Colonic mucosa (tissue), 4 donors: Measurements from ENCODE around the gene CYFIP1. TPM values are rescaled to one million over a fixed set of nuclear protein-coding genes. Genes with fewer than 3 reads are reported as not detected.

Source experiments
- DNase-seq: peaks from one replicate; pipeline ENCODE4 v3.0.0-alpha.2; 2020
- H3K27ac ChIP-seq: fragments of 200-600 bp; one replicate; pipeline ENCODE4 v1.8.0; 2021
- H3K27me3 ChIP-seq: fragments of 200-600 bp; one replicate; pipeline ENCODE4 v1.8.0; 2021
- H3K36me3 ChIP-seq: fragments of 200-600 bp; one replicate; pipeline ENCODE4 v1.8.0; 2021
- H3K4me1 ChIP-seq: fragments of 200-600 bp; one replicate; pipeline ENCODE4 v1.8.0; 2021; ENCODE audit warnings: mild to moderate bottlenecking
- H3K4me3 ChIP-seq: fragments of 200-600 bp; one replicate; pipeline ENCODE4 v1.8.0; 2021
- H3K9ac ChIP-seq, 2 donors: one replicate each; pipeline ENCODE4 v1.7.0; 2013; ENCODE audit warnings: control low read depth in 2 of 2, low read depth in 2 of 2, low read length in 2 of 2
- H3K9me3 ChIP-seq: fragments of 200-600 bp; one replicate; pipeline ENCODE4 v1.8.0; 2021
- intact Hi-C: fragments of 100-400 bp; cut with DNase I; formaldehyde crosslinking; loops from one replicate; pipeline ENCODE4 v1.14.1; 2022
- total RNA-seq, 2 donors: library from RNA; stranded (reverse); fragmentation: NEBNext Ultra II Directional in 1 of 2; extraction: Animal tissue kit (Norgen Biotek cat#: 25700) in 1 of 2; gene quantifications; one replicate each; pipeline ENCODE4 v1.2.1, GENCODE V29; 2021
- TF ChIP-seq, protein P1 (sequence below): fragments of 200-600 bp; IDR thresholded peaks from one replicate; pipeline ENCODE4 v1.8.0; 2022; ENCODE audit warnings: antibody characterized with exemption, mild to moderate bottlenecking
- donor health status: healthy.
- donor health status: DM: no; HTN: no; CAD: no.
- donor health status: DM: no; HTN: no; CAD: no.

The CYFIP1 gene
- total RNA-seq, 2 donors from 2014 or later: 119 to 165 TPM

DNA sequence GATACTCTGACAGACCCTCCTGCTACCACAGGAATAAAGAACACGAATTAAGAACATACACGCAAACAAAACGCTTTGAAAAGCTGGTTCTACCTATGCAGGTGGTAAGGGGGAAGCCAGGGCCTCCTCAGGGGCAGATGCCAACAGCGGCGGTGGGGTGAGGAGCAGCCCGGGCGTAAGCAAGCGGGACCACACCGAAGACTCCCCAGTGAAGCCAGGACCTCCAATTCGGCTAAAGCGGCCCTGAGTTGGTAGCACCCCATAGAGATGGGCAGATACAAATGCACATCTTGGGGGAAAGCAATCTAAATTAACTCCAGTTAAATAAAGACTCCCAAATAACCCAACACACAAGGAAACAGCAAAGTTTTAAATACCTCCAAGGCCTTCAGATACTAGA, 109.3 kb downstream of the CYFIP1 start:
- H3K27me3 ChIP-seq: no peaks in the 10 kb centered on the region
- H3K4me1 ChIP-seq: no peaks in the 10 kb centered on the region
- DNase-seq: no peak
- no peaks in the 10 kb centered on the region for H3K9me3 ChIP-seq
- no peak overlapping the region for H3K9ac ChIP-seq
- no peak overlapping the region for H3K27ac ChIP-seq
- H3K4me3 ChIP-seq: no peak overlapping the region
- intact Hi-C loops: no loop called here
- TF ChIP-seq, protein P1, sequence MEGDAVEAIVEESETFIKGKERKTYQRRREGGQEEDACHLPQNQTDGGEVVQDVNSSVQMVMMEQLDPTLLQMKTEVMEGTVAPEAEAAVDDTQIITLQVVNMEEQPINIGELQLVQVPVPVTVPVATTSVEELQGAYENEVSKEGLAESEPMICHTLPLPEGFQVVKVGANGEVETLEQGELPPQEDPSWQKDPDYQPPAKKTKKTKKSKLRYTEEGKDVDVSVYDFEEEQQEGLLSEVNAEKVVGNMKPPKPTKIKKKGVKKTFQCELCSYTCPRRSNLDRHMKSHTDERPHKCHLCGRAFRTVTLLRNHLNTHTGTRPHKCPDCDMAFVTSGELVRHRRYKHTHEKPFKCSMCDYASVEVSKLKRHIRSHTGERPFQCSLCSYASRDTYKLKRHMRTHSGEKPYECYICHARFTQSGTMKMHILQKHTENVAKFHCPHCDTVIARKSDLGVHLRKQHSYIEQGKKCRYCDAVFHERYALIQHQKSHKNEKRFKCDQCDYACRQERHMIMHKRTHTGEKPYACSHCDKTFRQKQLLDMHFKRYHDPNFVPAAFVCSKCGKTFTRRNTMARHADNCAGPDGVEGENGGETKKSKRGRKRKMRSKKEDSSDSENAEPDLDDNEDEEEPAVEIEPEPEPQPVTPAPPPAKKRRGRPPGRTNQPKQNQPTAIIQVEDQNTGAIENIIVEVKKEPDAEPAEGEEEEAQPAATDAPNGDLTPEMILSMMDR: no peak
- H3K36me3 ChIP-seq: peaks cover 14% of the 10 kb centered on the region

DNA sequence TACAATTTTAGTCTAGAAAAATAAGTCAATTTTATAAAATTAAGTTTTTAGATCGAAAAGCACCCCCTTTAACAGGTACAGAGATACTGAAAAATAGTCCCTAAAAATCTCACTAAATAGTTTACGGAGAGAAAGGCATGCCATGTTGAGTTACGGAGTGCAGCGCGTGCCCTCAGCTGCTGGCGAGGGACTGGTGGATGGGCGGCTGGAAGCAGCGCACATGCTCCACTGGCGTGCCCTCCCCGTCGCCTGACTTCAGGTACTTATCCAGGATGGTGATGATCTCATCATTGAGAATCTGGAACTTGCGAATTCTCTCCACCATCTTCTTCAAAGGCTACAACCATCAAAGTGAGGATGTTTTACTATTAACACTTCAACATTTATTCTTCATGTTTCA, 110.3 kb downstream of the CYFIP1 start:
- intact Hi-C loops: no loop called here
- no peak overlapping the region for H3K4me3 ChIP-seq
- H3K27ac ChIP-seq: no peak overlapping the region
- H3K4me1 ChIP-seq: no peaks in the 10 kb centered on the region
- H3K36me3 ChIP-seq: peaks cover 15% of the 10 kb centered on the region
- H3K9ac ChIP-seq: no peak overlapping the region
- no peaks in the 10 kb centered on the region for H3K27me3 ChIP-seq
- DNase-seq: no peak
- TF ChIP-seq, protein P1: no peak
- no peaks in the 10 kb centered on the region for H3K9me3 ChIP-seq

DNA sequence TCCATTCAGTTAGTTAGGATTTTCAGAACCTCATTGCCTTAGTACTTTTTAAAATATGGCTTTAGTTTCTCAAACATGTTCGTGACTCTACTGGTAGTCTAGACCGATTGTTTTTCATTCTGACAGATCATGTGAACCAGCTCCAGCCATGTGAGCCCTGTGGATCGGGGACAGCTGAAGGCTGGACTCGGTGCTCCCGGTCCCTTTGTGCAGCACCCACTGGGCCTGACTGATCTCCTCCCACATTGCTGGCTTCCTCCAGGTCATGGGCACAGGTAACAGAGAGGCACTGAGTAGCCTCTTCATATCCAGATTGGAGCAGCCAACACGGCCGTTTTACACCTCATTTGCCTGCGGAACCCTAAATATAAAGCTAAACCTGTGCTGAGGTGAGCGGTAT, 111.2 kb downstream of the CYFIP1 start:
- TF ChIP-seq, protein P1: no peak
- Histone ChIP-seq H3K27ac (no peak overlapping the region), H3K9ac (no peak overlapping the region)

DNA sequence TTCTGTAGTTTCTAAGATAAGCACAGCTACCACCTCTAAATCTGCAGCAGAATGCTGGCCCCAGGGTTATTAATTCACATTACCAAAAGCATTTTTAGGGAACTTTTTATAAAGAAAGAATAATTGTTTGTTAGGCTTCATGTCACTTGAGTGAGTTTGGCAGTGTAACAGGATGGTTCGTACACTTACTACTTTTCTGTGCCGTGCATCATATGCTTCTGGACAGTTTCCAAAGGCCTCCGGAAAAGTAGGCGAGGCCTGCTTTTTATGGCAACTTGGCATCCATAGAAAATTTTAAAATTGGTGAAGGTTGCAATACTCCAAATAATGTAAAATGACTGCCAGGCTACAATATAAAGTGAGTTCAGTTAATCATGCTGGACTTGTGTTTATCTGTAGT, 111.7 kb downstream of the CYFIP1 start:
- Histone ChIP-seq H3K9ac (no peak overlapping the region), H3K36me3 (peaks cover 15% of the 10 kb centered on the region), H3K27me3 (no peaks in the 10 kb centered on the region), H3K4me1 (no peaks in the 10 kb centered on the region), H3K27ac (no peak overlapping the region), H3K9me3 (no peaks in the 10 kb centered on the region), H3K4me3 (no peak overlapping the region)
- intact Hi-C loops: no loop called here
- no peak for DNase-seq
- TF ChIP-seq, protein P1: no peak

More for the DNA sequence above, 111.2 kb downstream of the CYFIP1 start:
- intact Hi-C loops: no loop called here
- Histone ChIP-seq H3K36me3 (peaks cover 15% of the 10 kb centered on the region), H3K4me1 (no peaks in the 10 kb centered on the region), H3K4me3 (no peak overlapping the region), H3K27me3 (no peaks in the 10 kb centered on the region), H3K9me3 (no peaks in the 10 kb centered on the region)
- DNase-seq: no peak

DNA sequence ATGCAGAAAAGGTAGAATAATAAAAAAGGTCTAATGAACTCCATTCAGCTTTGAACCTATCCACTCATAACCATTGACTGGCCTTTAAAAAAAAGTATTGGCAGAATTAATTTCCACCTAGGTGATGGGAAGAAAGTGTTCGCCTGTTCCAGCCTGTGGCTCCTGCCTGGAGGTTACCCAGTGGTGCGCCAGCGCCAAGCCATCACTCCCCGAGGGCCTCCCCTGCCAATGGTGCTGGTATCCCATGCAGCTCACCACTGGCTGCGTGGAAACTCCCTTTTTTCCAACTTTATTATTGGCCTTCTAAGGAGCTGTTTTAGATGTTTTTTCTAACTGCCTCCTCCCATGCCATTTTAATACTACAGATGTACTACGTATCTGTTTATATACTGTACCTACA, 112.3 kb downstream of the CYFIP1 start:
- no peak overlapping the region for H3K27ac ChIP-seq
- TF ChIP-seq, protein P1: no peak
- peaks cover 15% of the 10 kb centered on the region for H3K36me3 ChIP-seq
- H3K9me3 ChIP-seq: no peaks in the 10 kb centered on the region
- intact Hi-C loops: no loop called here
- H3K27me3 ChIP-seq: no peaks in the 10 kb centered on the region
- H3K9ac ChIP-seq: no peak overlapping the region
- H3K4me3 ChIP-seq: no peak overlapping the region
- DNase-seq: no peak
- no peaks in the 10 kb centered on the region for H3K4me1 ChIP-seq

DNA sequence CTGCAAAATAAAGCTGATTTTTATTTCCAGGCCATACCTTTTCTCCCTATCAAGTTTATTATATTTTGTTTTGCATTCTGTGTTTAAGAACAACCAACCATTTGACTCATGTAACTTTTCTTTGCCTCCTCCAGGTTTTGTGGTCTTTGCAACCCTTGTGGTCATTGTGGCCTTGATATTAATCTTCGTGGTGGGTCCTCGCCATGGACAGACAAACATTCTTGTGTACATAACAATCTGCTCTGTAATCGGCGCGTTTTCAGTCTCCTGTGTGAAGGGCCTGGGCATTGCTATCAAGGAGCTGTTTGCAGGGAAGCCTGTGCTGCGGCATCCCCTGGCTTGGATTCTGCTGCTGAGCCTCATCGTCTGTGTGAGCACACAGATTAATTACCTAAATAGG, 114.1 kb downstream of the CYFIP1 start:
- H3K4me1 ChIP-seq: no peaks in the 10 kb centered on the region
- no peak overlapping the region for H3K4me3 ChIP-seq
- DNase-seq: no peak
- peaks cover 15% of the 10 kb centered on the region for H3K36me3 ChIP-seq
- no peaks in the 10 kb centered on the region for H3K9me3 ChIP-seq
- TF ChIP-seq, protein P1: no peak
- intact Hi-C loops: no loop called here
- H3K27me3 ChIP-seq: no peaks in the 10 kb centered on the region
- no peak overlapping the region for H3K27ac ChIP-seq
- H3K9ac ChIP-seq: no peak overlapping the region
